ENCODE results near the gene DAZAP2.

DNA sequence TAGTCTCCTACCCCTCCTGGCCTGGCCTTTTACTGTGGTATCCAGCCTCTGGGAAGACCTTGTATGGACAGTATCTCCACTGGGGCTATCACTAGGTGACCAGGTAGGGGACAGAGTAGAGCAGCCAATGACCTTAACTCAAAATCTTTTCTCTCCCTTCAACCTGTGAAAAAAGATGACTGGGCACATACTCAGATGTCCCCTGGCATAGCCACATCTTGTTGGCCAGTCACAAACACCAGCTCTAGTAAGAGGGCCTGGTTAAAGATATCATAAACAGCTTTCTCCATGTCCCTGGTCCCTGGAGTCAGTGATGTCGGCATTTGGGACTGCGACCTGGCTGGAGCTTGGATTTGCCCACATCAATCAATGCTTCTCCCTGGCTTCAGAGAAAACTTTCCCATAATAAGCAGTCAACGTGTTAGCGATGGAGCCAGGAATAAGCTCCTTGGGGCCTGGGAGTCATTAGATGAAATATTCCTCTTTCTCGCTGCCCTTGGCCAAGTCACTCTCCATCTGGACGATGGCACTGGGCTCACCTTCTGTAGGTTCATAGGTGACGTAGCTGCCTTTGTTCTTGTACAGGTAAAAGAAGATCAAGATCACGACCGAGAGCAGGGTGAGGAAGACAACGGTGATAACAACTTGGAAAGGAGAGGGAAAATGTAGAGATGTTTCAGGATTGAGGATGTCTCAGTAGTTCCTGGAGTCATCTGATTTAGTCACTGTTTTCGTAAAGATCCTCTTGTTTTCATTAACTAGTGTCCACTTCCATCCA lies 7.0 kb downstream of the DAZAP2 start:
- no peak for TF ChIP-seq POLR2A (IDR thresholded peaks at IDR 0.05; ENCODE audit: low read length)
- TF ChIP-seq GATA1 (IDR thresholded peaks at IDR 0.05; ENCODE audit: low read depth, low read length): no peak

All from erythroblast (primary cell).